Urinary bladder (tissue), 4 donors: ENCODE measurements around the gene BCL7C. TPM values are rescaled to one million over a fixed set of nuclear protein-coding genes. Genes with fewer than 3 reads are reported as not detected.
"Not testable (repeated sequence)": the region's sequence is repeated elsewhere in the genome, so short reads cannot be mapped to it uniquely, and the experiment has no call there.

Source experiments
- DNase-seq: peaks from one replicate; pipeline ENCODE4 v3.0.0-alpha.2; 2015; ENCODE audit errors: extremely low spot score
- H3K27ac ChIP-seq: one replicate; pipeline ENCODE4 v1.5.1; 2013; ENCODE audit warnings: low read depth, mild to moderate bottlenecking, moderate library complexity
- H3K36me3 ChIP-seq: one replicate; pipeline ENCODE4 v1.6.1; 2013; ENCODE audit warnings: mild to moderate bottlenecking, moderate library complexity; ENCODE audit not compliant: insufficient read depth
- H3K4me1 ChIP-seq: one replicate; pipeline ENCODE4 v1.6.1; 2013; ENCODE audit warnings: mild to moderate bottlenecking, moderate library complexity; ENCODE audit not compliant: insufficient read depth
- H3K4me3 ChIP-seq: one replicate; pipeline ENCODE4 v1.5.1; 2013; ENCODE audit warnings: low read depth, low read length
- WGBS: extraction: QIAGEN DNeasy Blood & Tissue Kit; methylation state at CpG from one replicate; pipeline ENCODE4 v1.1.7; 2013; 5-methylcytosine and 5-hydroxymethylcytosine counted together
- polyA plus RNA-seq: library from polyadenylated mRNA; stranded (reverse); fragments of 200-250 nt; gene quantifications from one replicate; pipeline ENCODE4 v1.2.3, GENCODE V29; 2013
- total RNA-seq: library from RNA; depleted of rRNA; stranded (reverse); fragments of >200 nt; gene quantifications from one replicate; pipeline ENCODE4 v1.2.3, GENCODE V29; 2014
- donor health status: healthy with polysubstance abuse.
- donor health status: healthy.

The BCL7C gene
- total and polyA plus RNA-seq, 2 donors: 31.7 to 33.2 TPM

DNA sequence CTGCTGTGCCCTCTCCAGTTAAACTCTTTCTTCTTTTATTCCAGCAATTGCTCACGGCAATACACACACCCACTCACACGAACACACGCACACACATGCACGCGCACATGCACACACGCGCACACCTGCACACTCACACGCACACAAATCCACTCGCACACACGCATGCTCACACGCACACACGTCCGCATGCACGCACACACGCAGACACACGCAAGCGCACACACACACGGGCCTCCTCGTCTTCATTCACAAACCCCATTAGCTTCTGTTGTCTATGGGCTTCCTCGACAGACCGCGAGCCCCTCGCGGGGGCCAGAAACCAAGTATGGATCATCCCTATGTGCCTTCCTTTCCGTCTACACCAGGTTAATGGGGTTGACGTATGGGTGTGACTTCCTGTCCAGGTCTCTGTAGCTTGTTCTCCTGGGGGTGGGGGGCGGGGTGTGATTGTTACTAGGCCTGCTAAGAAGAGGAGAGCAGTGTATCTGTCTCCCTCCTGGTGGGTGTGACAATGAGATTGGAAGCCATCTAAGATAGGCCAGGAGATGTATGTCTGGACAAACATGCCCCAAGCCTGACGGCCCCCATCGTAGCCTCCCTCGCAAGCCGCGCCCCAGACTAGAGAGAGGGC lies 1.9 kb upstream of the BCL7C start:
- peak; percentile 21 for DNase-seq

GRCh38 chr16:30894540-30895368 lies 877 bp upstream of the BCL7C start:
- no peaks in the 10 kb centered on the region for H3K4me1 ChIP-seq
- H3K4me3 ChIP-seq: peak overlapping the region; percentile 70
- 40% methylated on average over 16 of the region's 16 CpGs for WGBS
- H3K36me3 ChIP-seq: no peaks in the 10 kb centered on the region
- DNase-seq: no peak
- peak overlapping the region; percentile 65 for H3K27ac ChIP-seq

More for the DNA sequence above, 1.9 kb upstream of the BCL7C start:
- WGBS: 45% methylated on average over 32 of the region's 32 CpGs
- Histone ChIP-seq H3K36me3 (no peaks in the 10 kb centered on the region), H3K4me3 (peak overlapping the region; percentile 27), H3K27ac (peak overlapping the region; percentile 100), H3K4me1 (no peaks in the 10 kb centered on the region)

DNA sequence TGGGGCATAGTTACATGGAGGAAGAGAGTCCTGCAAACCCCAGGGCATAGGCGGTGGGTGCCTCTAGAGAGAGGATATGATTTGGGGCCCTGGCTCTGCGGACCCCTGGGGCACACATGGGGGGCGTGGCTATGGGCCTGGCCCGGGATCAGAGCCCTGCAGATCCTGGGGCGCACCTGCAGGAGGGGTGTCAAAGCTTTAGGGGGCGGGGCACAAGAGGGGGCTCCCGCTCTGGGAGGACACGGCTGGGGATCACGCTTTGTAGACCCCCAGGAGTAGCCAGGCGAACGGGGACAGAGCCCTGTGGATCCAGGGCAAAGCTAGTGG lies 497 bp downstream of the BCL7C start:
- Histone ChIP-seq H3K27ac (peak overlapping the region; percentile 87), H3K36me3 (no peaks in the 10 kb centered on the region), H3K4me1 (no peaks in the 10 kb centered on the region), H3K4me3 (peak overlapping the region; percentile 70)
- WGBS: 0% methylated on average over 11 of the region's 11 CpGs
- no peak for DNase-seq

DNA sequence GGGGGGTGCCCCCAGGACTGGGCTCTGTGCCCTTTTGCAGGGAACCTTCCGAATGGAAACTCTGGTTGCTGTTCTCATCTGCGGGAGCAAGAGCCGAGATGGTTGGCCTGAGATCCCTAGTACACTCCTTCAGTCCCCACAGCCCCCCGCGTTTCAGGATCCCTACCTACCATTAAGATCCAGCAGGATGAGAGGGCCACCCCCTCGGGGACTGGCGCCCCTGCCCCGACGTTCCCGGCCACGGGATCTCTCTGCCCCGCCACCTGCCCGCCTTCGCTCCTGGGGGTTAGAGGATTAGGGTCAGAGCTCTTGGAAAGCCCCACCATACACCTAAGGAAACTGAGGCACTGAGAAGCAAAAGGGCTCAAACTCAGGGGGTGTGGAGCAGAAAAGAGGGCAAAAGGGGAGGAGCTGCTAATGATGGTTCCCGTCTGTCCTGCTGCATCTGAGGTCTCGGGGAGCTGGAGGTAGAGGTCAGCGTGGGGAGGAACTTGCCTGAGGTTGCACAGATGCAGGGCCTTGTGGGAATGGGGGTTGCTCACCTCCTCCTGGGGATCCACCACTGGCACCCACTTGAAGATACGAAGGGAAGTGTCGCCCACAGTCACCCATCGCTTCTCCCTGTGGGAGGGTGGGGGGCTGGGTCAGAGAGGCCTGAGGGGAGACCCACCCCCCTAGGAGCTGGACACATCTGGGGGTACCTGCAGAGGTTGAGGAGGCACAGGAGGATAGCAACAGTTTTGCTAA lies 1.0 kb downstream of the BCL7C start:
- no peak for DNase-seq
- no peak overlapping the region for H3K27ac ChIP-seq
- H3K4me1 ChIP-seq: no peaks in the 10 kb centered on the region
- no peaks in the 10 kb centered on the region for H3K36me3 ChIP-seq
- WGBS: 57% methylated on average over 20 of the region's 20 CpGs
- peak overlapping the region; percentile 70 for H3K4me3 ChIP-seq

GRCh38 chr16:30891043-30891823 lies 2.6 kb downstream of the BCL7C start:
- not testable (repeated sequence) for H3K4me3 ChIP-seq, H3K27ac ChIP-seq, H3K4me1 ChIP-seq, DNase-seq, H3K36me3 ChIP-seq
- WGBS: 92% methylated on average over 15 of the region's 15 CpGs

DNA sequence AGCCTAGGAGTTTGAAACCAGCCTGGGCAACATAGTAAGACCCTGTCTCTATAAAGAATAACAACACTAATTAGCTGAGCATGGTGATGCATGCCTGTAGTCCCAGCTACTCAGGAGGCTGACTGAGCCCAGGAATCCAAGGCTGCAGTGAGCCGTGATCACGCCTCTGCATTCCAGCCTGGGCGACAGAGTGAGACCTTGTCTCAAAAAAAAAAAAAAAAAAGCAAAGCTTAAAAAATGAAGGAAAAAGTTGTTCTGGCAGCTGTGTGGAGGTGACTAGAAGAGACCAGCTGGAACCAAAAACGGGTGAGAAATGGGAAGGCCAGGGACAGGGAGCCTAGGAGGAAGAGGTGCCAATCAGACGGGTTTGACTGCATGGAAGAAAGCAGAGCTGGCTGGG lies 4.2 kb downstream of the BCL7C start:
- DNase-seq: no peak
- Histone ChIP-seq H3K4me3 (no peak overlapping the region), H3K36me3 (no peaks in the 10 kb centered on the region), H3K4me1 (no peaks in the 10 kb centered on the region), H3K27ac (no peak overlapping the region)
- WGBS: 84% methylated on average over 5 of the region's 5 CpGs

- Histone ChIP-seq H3K4me1 (no peaks in the 10 kb centered on the region), H3K4me3 (no peak overlapping the region), H3K36me3 (no peaks in the 10 kb centered on the region), H3K27ac (no peak overlapping the region)
- WGBS: 82% methylated on average over 8 of the region's 8 CpGs
- DNase-seq: no peak
Observed at GRCh38 chr16:30888856-30889499, 4.9 kb downstream of the BCL7C start.

DNA sequence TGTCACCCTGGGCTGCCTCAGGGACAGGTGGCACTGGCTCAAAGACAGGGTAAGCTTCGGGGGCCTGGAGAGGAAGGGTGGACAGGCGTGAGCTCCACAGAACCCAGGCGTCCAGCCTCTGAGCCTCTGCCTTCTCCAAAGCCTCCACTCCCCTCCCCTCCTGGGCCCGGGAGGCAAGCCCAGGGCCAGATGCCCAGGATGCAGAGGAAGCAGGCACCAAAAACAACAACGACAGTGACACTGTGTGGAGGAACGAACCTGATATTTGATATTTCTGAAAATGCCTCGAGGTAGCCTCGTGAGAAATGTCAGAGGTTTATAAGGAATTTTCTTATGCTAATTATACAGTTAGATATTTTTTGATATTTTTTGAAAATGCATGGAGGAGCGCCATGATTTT lies 6.0 kb downstream of the BCL7C start:
- no peaks in the 10 kb centered on the region for H3K4me1 ChIP-seq
- H3K27ac ChIP-seq: no peak overlapping the region
- no peak overlapping the region for H3K4me3 ChIP-seq
- no peaks in the 10 kb centered on the region for H3K36me3 ChIP-seq
- WGBS: 90% methylated on average over 9 of the region's 9 CpGs
- DNase-seq: no peak

GRCh38 chr16:30886145-30886544 lies 7.7 kb downstream of the BCL7C start:
- no peaks in the 10 kb centered on the region for H3K36me3 ChIP-seq
- DNase-seq: no peak
- no peak overlapping the region for H3K4me3 ChIP-seq
- 97% methylated on average over 1 of the region's 1 CpG for WGBS
- H3K4me1 ChIP-seq: no peaks in the 10 kb centered on the region
- no peak overlapping the region for H3K27ac ChIP-seq

DNA sequence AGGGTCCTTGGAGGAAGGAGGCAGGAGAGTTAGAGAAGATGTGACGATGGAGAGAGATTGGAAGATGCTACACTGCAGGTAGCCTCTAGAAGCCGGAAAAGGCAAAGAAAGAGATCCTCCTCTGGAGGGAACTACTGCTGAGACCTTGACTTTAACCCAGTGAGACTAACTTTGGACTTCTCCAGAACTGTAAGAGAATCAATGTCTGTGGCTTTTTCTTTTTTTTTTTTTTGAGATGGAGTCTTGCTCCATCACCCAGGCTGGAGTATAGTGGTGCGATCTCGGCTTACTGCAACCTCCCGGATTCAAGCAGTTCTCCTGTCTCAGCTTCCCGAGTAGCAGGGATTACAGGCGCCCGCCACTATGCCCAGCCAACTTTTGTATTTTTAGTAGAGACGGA lies 8.7 kb downstream of the BCL7C start:
- DNase-seq: no peak
- no peak overlapping the region for H3K4me3 ChIP-seq
- WGBS: 94% methylated on average over 9 of the region's 9 CpGs
- no peaks in the 10 kb centered on the region for H3K36me3 ChIP-seq
- no peak overlapping the region for H3K27ac ChIP-seq
- no peaks in the 10 kb centered on the region for H3K4me1 ChIP-seq

DNA sequence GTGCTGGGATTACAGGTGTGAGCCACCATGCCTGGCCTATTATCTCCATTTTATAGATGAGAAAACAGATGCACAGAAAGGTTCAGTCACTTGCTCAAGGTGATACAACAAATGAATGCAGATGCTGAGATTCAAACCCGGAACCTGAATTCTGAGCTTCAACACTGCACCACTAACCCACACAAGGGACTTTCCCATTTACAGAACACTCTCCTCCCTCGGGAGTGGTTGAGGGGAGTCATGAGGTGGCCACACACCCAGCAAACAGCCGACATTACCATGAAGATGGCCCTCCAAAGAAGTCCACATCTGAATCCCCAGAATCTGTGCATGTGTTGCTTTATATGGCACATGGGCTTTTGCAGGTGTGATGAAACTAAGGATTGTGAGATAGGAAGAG lies 9.1 kb downstream of the BCL7C start:
- DNase-seq: no peak
- WGBS: 83% methylated on average over 3 of the region's 3 CpGs
- Histone ChIP-seq H3K4me3 (no peak overlapping the region), H3K27ac (no peak overlapping the region), H3K4me1 (no peaks in the 10 kb centered on the region), H3K36me3 (no peaks in the 10 kb centered on the region)

GRCh38 chr16:30882429-30883310 lies 11.2 kb downstream of the BCL7C start:
- no peak overlapping the region for H3K27ac ChIP-seq
- H3K4me1 ChIP-seq: no peaks in the 10 kb centered on the region
- no peaks in the 10 kb centered on the region for H3K36me3 ChIP-seq
- no peak for DNase-seq
- no peak overlapping the region for H3K4me3 ChIP-seq
- WGBS: 69% methylated on average over 4 of the region's 4 CpGs
